A549 treated with CpdA at 1 μM for 4 hours (cell line): ENCODE results near the gene CYFIP2. TPM values are rescaled to one million over a fixed set of nuclear protein-coding genes. Genes with fewer than 3 reads are reported as not detected.

Experiments
- total RNA-seq: library from RNA; stranded (reverse); fragments of 200-300 nt; extraction: Qiagen RNA extraction; gene quantifications from 5 replicates; pipeline ENCODE4 v1.2.3, GENCODE V29; 2022; ENCODE audit warnings: low read depth

The CYFIP2 gene
- total RNA-seq = 15.3 to 21.0 TPM (median 20.7 TPM) in 5 replicates

DNA sequence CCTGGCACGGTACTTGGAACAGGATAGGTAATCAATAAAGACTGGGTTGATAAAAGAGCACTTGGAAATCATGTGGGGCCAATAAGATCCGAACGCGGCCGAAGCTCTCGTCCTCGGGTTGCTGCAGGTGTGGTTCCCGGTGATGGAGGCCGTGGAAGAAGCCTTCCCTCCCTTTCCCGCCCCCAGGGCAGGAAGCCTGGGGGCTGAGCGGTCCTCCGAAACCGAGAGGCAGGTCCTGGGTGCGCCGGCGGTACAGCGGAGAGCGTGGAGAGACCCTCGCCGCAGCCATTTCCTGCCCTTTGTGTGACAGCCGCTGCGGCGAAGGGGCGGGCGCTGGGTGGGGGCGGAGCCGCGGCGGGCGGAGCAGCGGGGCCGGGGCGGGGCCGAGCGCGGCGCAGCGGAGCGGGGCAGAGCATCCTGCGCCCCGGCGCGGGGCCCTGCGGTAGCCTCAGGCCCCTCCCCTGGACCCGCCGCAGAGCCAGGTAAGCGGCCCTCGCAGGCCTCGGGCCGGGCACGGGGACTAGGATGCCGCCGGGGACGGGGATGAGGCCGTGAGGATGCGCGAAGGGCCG lies at the start of gene CYFIP2:
Gene CYFIP2, plus strand, starts transcription at position 410 of the 572 bp plus-strand sequence. CDS start 19,239 bp downstream, outside the sequence.

Other genes with a start within 250 kb of the CYFIP2 start
- 26.6 to 46.6 TPM (median 37.2 TPM) in 5 replicates for gene HAVCR1, start 207.0 kb upstream of the CYFIP2 start, total RNA-seq
- 0.29 to 0.57 TPM (median 0.52 TPM) in 5 replicates for gene HAVCR2, start 157.1 kb upstream of the CYFIP2 start, total RNA-seq
- 13.8 to 21.1 TPM (median 16.4 TPM) in 5 replicates for gene MED7, start 123.3 kb upstream of the CYFIP2 start, total RNA-seq
- not detected in 5 replicates for gene GARIN3, start 99.9 kb upstream of the CYFIP2 start, total RNA-seq
- 0.08 to 0.19 TPM in 2 of 5 replicates, not detected in the others for gene ITK, start 85.3 kb upstream of the CYFIP2 start, total RNA-seq
- gene NIPAL4, start 194.1 kb downstream of the CYFIP2 start, total RNA-seq = 8.6 to 13.5 TPM (median 10.9 TPM) in 5 replicates